Colonic mucosa (tissue), 4 donors: ENCODE data around the gene BIK. TPM values are rescaled to one million over a fixed set of nuclear protein-coding genes. Genes with fewer than 3 reads are reported as not detected.

Source experiments
- DNase-seq: peaks from one replicate; pipeline ENCODE4 v3.0.0-alpha.2; 2020
- H3K27ac ChIP-seq: fragments of 200-600 bp; one replicate; pipeline ENCODE4 v1.8.0; 2021
- H3K27me3 ChIP-seq: fragments of 200-600 bp; one replicate; pipeline ENCODE4 v1.8.0; 2021
- H3K36me3 ChIP-seq: fragments of 200-600 bp; one replicate; pipeline ENCODE4 v1.8.0; 2021
- H3K4me1 ChIP-seq: fragments of 200-600 bp; one replicate; pipeline ENCODE4 v1.8.0; 2021; ENCODE audit warnings: mild to moderate bottlenecking
- H3K4me3 ChIP-seq: fragments of 200-600 bp; one replicate; pipeline ENCODE4 v1.8.0; 2021
- H3K9ac ChIP-seq, 2 donors: one replicate each; pipeline ENCODE4 v1.7.0; 2013; ENCODE audit warnings: control low read depth in 2 of 2, low read depth in 2 of 2, low read length in 2 of 2
- H3K9me3 ChIP-seq: fragments of 200-600 bp; one replicate; pipeline ENCODE4 v1.8.0; 2021
- intact Hi-C: fragments of 100-400 bp; cut with DNase I; formaldehyde crosslinking; loops from one replicate; pipeline ENCODE4 v1.14.1; 2022
- total RNA-seq, 2 donors: library from RNA; stranded (reverse); fragmentation: NEBNext Ultra II Directional in 1 of 2; extraction: Animal tissue kit (Norgen Biotek cat#: 25700) in 1 of 2; gene quantifications; one replicate each; pipeline ENCODE4 v1.2.1, GENCODE V29; 2021
- TF ChIP-seq, protein P1 (sequence below): fragments of 200-600 bp; IDR thresholded peaks from one replicate; pipeline ENCODE4 v1.8.0; 2022; ENCODE audit warnings: antibody characterized with exemption, mild to moderate bottlenecking
- donor health status: healthy.
- donor health status: DM: no; HTN: no; CAD: no.
- donor health status: DM: no; HTN: no; CAD: no.

BIK gene
- total RNA-seq, 2 donors from 2014 or later, result 29.5 to 31.4 TPM

- Histone ChIP-seq H3K9ac (no peak overlapping the region), H3K36me3 (no peaks in the 10 kb centered on the region), H3K27ac (no peak overlapping the region), H3K4me3 (no peak overlapping the region), H3K4me1 (no peaks in the 10 kb centered on the region), H3K9me3 (no peaks in the 10 kb centered on the region), H3K27me3 (no peaks in the 10 kb centered on the region)
- TF ChIP-seq, protein P1, sequence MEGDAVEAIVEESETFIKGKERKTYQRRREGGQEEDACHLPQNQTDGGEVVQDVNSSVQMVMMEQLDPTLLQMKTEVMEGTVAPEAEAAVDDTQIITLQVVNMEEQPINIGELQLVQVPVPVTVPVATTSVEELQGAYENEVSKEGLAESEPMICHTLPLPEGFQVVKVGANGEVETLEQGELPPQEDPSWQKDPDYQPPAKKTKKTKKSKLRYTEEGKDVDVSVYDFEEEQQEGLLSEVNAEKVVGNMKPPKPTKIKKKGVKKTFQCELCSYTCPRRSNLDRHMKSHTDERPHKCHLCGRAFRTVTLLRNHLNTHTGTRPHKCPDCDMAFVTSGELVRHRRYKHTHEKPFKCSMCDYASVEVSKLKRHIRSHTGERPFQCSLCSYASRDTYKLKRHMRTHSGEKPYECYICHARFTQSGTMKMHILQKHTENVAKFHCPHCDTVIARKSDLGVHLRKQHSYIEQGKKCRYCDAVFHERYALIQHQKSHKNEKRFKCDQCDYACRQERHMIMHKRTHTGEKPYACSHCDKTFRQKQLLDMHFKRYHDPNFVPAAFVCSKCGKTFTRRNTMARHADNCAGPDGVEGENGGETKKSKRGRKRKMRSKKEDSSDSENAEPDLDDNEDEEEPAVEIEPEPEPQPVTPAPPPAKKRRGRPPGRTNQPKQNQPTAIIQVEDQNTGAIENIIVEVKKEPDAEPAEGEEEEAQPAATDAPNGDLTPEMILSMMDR, result no peak
- no peak for DNase-seq
- intact Hi-C loops, result no loop called here
Observed at GRCh38 chr22:43166132-43166930, 55.8 kb downstream of the BIK start.

DNA sequence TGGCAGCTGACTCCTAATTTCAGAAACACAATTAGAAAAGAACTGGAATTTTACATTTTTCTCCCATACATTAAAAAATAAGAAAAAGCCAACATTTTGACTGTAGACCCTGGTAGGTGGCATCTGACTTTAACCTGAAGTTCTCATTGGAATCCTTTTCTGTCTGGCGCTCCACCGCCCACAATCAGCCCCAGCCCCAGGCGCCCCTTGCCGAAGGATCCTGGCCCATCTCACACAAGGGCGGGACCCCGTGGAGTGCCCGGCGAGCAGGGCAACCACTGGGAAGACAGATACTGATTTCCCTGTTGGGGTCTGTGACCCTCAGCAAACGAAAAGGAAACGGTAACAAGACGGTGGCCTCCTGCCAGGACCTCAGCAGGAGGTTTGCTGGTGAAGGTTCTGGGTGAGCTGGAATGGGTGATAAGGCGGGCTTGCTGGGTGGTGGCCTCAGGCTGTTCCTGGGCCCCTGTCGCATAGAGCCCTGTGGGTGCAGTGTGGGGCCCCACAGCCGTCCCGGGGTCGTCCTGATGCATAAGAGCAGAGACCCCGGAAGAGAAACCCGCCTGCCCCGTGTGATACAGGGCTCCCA is 56.5 kb downstream of the BIK start:
- no peaks in the 10 kb centered on the region for H3K36me3 ChIP-seq

DNA sequence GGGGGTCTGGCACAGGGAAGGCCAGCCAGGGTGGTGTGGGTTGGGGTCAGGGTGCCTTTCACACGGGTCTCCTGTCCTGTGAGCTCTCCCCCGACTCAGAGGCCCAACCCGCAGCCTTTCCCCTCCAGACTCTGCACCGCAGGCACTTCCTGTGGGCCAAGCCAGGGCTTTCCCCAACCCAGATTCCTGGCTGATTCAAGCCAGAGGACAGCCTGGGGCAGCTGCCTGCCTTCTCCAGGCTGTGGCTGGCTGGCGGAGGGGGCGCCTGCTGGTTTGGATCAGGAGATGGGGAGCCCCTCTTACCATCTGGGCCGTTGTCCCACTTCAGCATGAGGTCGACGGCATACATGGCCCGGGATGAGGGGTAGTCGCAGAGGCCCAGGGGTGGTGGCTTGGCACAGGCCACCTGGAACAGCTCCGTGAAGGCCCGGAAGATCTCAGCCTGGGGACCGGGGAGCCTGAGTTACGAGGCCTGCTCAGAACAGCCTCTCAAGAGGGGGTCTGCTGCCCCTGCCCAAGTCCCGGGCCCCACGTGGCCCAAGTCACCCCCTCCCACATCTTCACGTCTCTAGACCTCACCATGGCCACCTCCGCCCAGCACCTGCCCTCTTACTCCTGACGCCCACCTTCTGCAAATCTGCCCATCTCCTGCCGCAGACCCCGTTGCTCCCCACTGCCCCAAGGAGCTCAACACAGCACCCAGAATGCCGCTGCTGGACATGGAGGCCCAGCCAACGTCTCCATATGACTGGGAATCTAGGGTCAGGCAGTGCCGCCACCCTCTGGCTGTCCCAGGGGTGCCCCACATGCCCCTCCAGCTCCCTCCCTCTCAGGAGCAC is 58.1 kb downstream of the BIK start:
- TF ChIP-seq, protein P1, result no peak
- intact Hi-C loops, result no loop called here
- H3K4me1 ChIP-seq, result no peaks in the 10 kb centered on the region
- no peak overlapping the region for H3K27ac ChIP-seq
- H3K27me3 ChIP-seq, result no peaks in the 10 kb centered on the region
- DNase-seq, result no peak
- no peak overlapping the region for H3K4me3 ChIP-seq
- no peak overlapping the region for H3K9ac ChIP-seq
- H3K9me3 ChIP-seq, result no peaks in the 10 kb centered on the region
- no peaks in the 10 kb centered on the region for H3K36me3 ChIP-seq

More for the DNA sequence above, 56.5 kb downstream of the BIK start:
- no peak for DNase-seq
- Histone ChIP-seq H3K9ac (no peak overlapping the region), H3K9me3 (no peaks in the 10 kb centered on the region), H3K27ac (no peak overlapping the region), H3K4me3 (no peak overlapping the region), H3K4me1 (no peaks in the 10 kb centered on the region), H3K27me3 (no peaks in the 10 kb centered on the region)
- TF ChIP-seq, protein P1, result no peak
- intact Hi-C loops, result no loop called here

DNA sequence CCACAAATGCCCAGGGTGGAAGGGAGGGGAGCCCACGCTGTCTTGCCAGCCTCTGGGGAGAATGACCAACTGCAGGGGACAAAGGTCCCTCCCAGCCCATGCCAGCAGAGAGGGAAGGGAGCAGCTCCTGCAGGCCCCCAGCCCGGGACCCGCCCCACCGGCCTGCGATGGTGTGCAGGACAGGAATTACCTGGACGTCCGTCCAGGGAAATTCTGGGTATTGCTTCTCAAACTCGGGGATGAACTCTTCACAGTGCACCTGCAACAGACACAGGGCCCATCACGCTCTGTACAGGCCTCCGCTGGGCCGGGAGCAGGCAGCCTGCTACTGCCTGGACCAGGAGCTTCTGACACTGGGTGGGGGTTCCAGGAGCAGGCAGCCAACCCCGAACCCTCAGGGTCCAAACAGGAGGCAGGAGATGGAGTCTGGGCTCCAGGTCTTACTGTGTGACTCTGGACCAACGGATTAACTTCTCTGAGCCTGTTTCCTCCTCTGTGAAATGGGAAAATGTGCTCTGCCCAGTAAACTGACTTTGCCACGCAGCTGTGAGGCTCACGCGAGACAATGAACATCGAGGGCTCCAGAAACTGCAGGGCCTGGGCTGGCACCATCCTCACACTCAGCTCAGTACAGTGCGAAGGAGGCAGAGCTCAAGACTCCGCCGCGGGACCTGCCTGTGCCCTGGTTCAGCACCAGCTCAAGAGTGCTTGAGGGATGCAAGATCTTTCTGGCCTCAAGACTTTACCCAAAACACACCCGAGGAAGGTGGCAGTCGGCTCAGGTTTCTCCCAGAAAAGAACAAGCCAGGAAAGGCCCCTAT is 59.0 kb downstream of the BIK start:
- Histone ChIP-seq H3K4me1 (no peaks in the 10 kb centered on the region), H3K4me3 (no peak overlapping the region), H3K27ac (no peak overlapping the region), H3K9me3 (no peaks in the 10 kb centered on the region), H3K36me3 (no peaks in the 10 kb centered on the region), H3K27me3 (no peaks in the 10 kb centered on the region), H3K9ac (peak overlapping the region in 1 of 2 donors; percentile 21)
- intact Hi-C loops, result no loop called here
- TF ChIP-seq, protein P1, result no peak
- no peak for DNase-seq

GRCh38 chr22:43170131-43170480 is 59.6 kb downstream of the BIK start:
- H3K4me1 ChIP-seq, result no peaks in the 10 kb centered on the region
- no peaks in the 10 kb centered on the region for H3K27me3 ChIP-seq
- TF ChIP-seq, protein P1, result no peak
- no peaks in the 10 kb centered on the region for H3K9me3 ChIP-seq
- no peak overlapping the region for H3K27ac ChIP-seq
- DNase-seq, result no peak
- H3K36me3 ChIP-seq, result no peaks in the 10 kb centered on the region
- intact Hi-C loops, result no loop called here
- peak overlapping the region in 1 of 2 donors; percentile 95 for H3K9ac ChIP-seq
- no peak overlapping the region for H3K4me3 ChIP-seq
